Muscle of leg (tissue), 11 donors: Measurements from ENCODE around the gene SIPA1L3. TPM values are rescaled to one million over a fixed set of nuclear protein-coding genes. Genes with fewer than 3 reads are reported as not detected.

Experiments used
- DNase-seq: peaks from one replicate; pipeline ENCODE4 v3.0.0; 2013
- H3K27ac ChIP-seq: one replicate; pipeline ENCODE4 v1.5.1; 2013; ENCODE audit warnings: mild to moderate bottlenecking, low read length, control low read depth
- H3K27me3 ChIP-seq: one replicate; pipeline ENCODE4 v1.6.1; 2013; ENCODE audit warnings: low read length; ENCODE audit not compliant: control insufficient read depth, insufficient read depth
- H3K36me3 ChIP-seq: one replicate; pipeline ENCODE4 v1.6.1; 2013; ENCODE audit warnings: low read length; ENCODE audit not compliant: control insufficient read depth, insufficient read depth
- H3K4me1 ChIP-seq: one replicate; pipeline ENCODE4 v1.6.1; 2013; ENCODE audit warnings: low read length; ENCODE audit not compliant: control insufficient read depth, insufficient read depth
- H3K4me3 ChIP-seq: one replicate; pipeline ENCODE4 v1.5.1; 2013; ENCODE audit warnings: low read length, control low read depth
- H3K9me3 ChIP-seq: replicated peaks from 2 replicates; pipeline ENCODE4 v1.6.1; 2013; ENCODE audit warnings: low read depth, low read length; ENCODE audit not compliant: control insufficient read depth
- WGBS: methylation state at CpG from one replicate; pipeline ENCODE4 v1.1.5; 2013; ENCODE audit warnings: missing lambda C conversion rate; ENCODE audit not compliant: insufficient coverage; 5-methylcytosine and 5-hydroxymethylcytosine counted together
- polyA plus RNA-seq, 8 donors: library from polyadenylated mRNA; unstranded; fragments of 120-200 nt; gene quantifications; one replicate each; pipeline versions ENCODE4 v1.2.1 to v1.2.3, GENCODE V29; 2013; ENCODE audit warnings: inconsistent platforms in 1 of 8, low replicate concordance in 1 of 8; ENCODE audit not compliant: insufficient read length in 8 of 8, insufficient read depth in 1 of 8
- total RNA-seq: library from RNA; stranded (reverse); fragments of 120-200 nt; gene quantifications from one replicate; pipeline ENCODE4 v1.2.4, GENCODE V29; 2013

The SIPA1L3 gene
- total and polyA plus RNA-seq, 9 donors, result 6.8 to 13.8 (median 9.1) TPM

DNA sequence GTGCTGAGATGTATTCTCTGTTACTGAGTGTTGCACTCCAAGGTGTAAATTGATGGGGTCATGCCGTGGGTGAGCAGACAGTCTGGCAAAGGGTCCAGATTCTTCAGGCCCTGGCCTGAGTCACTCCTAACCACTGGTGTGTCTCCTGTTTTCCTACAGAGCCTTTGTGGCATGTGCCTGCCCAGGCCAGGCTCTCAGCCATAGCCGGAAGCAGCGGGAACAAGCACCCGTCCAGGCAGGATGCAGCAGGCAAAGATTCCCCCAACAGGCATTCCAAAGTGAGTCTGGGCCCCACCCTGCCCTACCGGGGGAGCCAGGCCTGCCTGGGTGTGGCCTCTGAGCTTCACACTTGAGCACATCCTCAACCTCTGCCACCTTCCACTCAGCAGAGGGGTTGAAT is 255.1 kb downstream of the SIPA1L3 start:
- Histone ChIP-seq H3K4me1 (no peaks in the 10 kb centered on the region), H3K27ac (no peak overlapping the region), H3K4me3 (no peak overlapping the region), H3K36me3 (peaks cover 47% of the 10 kb centered on the region), H3K27me3 (no peaks in the 10 kb centered on the region), H3K9me3 (peaks cover 8% of the 10 kb centered on the region)
- 94% methylated on average over 2 of the region's 5 CpGs for WGBS
- no peak for DNase-seq

DNA sequence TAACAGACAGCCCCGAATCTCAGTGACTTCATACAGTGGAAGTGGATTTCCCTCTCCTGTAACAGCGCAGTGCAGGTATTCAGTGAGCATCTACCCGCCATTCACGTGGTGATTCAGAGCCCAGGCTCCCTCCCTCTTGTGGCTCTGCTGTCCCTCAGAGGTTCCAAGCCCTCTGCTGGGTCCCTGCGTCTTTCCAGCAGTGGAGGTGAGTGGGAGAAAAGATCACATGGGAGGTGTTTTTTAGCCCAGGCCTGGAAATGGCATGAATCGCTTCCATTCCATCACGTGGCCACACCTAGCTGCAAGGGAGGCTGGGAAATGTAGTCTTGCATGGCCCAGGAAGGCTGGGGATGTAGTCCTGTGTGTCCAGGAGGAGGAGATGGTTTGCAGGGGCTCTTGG is 255.6 kb downstream of the SIPA1L3 start:
- no peaks in the 10 kb centered on the region for H3K27me3 ChIP-seq
- H3K4me3 ChIP-seq, result no peak overlapping the region
- peaks cover 47% of the 10 kb centered on the region for H3K36me3 ChIP-seq
- H3K4me1 ChIP-seq, result no peaks in the 10 kb centered on the region
- peaks cover 8% of the 10 kb centered on the region for H3K9me3 ChIP-seq
- H3K27ac ChIP-seq, result no peak overlapping the region
- WGBS, result 97% methylated on average over 4 of the region's 7 CpGs
- no peak for DNase-seq

- DNase-seq, result no peak
- peaks cover 8% of the 10 kb centered on the region for H3K9me3 ChIP-seq
- H3K36me3 ChIP-seq, result peaks cover 46% of the 10 kb centered on the region
- no peaks in the 10 kb centered on the region for H3K4me1 ChIP-seq
- no peak overlapping the region for H3K27ac ChIP-seq
- H3K27me3 ChIP-seq, result no peaks in the 10 kb centered on the region
- 89% methylated on average over 19 of the region's 23 CpGs for WGBS
- no peak overlapping the region for H3K4me3 ChIP-seq
Measured at GRCh38 chr19:38163419-38164290, 256.6 kb downstream of the SIPA1L3 start.

DNA sequence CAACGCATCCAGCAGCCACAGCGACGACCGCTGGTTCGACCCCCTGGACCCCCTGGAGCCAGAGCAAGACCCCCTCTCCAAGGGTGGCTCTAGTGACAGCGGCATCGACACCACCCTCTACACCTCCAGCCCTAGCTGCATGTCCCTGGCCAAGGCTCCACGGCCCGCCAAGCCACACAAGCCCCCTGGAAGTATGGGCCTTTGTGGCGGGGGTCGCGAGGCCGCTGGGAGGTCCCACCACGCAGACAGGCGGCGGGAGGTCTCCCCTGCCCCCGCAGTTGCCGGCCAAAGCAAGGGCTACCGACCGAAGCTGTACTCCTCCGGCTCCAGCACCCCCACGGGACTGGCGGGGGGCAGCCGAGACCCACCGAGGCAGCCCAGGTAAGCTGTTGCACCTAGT is 257.5 kb downstream of the SIPA1L3 start:
- Histone ChIP-seq H3K27me3 (no peaks in the 10 kb centered on the region), H3K4me1 (no peaks in the 10 kb centered on the region), H3K4me3 (no peak overlapping the region), H3K27ac (no peak overlapping the region), H3K9me3 (peaks cover 8% of the 10 kb centered on the region), H3K36me3 (peaks cover 44% of the 10 kb centered on the region)
- 93% methylated on average over 23 of the region's 25 CpGs for WGBS
- DNase-seq, result no peak

DNA sequence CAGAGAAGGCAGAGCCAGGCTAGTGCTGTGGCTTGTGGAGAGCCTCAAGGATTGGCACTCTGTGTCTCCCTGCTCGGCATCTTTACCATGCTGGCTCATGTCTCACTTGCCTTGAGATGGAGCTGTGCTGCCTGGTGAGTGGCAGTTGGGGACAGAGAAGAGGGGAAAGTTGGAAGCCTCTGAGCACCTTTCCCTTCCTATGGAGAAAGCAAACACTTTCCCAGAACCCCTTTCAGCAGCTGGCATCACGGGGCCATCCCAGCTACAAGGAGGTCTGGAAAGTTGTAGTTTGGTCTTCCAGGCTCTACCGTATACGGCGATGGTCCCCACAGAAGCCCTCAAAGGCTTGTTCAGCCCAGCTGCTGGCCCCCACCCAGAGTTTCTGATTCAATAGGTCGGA is 258.3 kb downstream of the SIPA1L3 start:
- Histone ChIP-seq H3K9me3 (peaks cover 8% of the 10 kb centered on the region), H3K4me1 (peaks cover 4% of the 10 kb centered on the region), H3K27me3 (no peaks in the 10 kb centered on the region), H3K36me3 (peaks cover 46% of the 10 kb centered on the region), H3K4me3 (no peak overlapping the region), H3K27ac (no peak overlapping the region)
- 88% methylated on average over 4 of the region's 6 CpGs for WGBS
- no peak for DNase-seq

DNA sequence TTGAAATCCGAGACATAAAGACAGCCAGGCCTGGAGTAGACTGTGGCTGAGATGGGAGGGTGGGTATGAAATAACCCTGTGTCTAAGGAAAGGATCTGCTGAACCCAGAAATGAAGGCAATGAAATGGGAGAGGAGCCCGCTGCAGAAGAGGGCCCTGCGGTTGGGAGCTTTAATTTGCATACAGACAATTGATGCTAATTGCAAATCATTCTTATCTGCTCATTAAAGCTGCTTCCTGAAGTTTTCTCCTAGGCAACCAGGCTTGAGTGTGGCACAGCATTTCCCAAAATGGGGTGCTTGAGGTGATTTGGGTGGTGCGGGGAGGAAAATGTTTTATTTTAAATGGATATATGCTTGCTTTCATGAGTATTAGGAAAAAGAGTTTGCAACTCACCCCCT is 261.6 kb downstream of the SIPA1L3 start:
- Histone ChIP-seq H3K36me3 (peaks cover 32% of the 10 kb centered on the region), H3K4me3 (no peak overlapping the region), H3K27me3 (no peaks in the 10 kb centered on the region), H3K9me3 (no peaks in the 10 kb centered on the region), H3K27ac (no peak overlapping the region), H3K4me1 (peaks cover 21% of the 10 kb centered on the region)
- 71% methylated on average over 1 of the region's 4 CpGs for WGBS
- no peak for DNase-seq

DNA sequence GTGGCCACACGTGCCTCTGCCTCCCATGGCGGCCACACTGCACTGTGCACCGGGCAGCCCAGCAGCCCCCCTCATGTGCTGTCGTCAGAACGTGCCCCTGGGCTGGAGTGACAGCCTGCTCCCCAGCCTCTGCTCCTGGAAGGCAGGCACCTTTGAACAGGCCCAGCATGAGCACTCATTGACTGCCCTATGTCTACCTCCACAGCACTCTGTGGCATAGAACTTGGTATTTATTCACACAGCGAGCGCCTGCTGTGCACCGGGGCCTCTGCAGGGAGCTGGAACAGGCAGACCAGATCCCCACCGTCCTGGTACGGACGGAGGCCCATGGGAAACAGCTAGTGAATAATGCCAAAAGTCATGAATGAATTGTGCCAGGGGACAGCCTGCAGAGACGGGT is 263.3 kb downstream of the SIPA1L3 start:
- H3K27me3 ChIP-seq, result no peaks in the 10 kb centered on the region
- WGBS, result 44% methylated on average over 12 of the region's 12 CpGs
- no peak for DNase-seq
- H3K4me3 ChIP-seq, result no peak overlapping the region
- H3K9me3 ChIP-seq, result no peaks in the 10 kb centered on the region
- peaks cover 28% of the 10 kb centered on the region for H3K4me1 ChIP-seq
- no peak overlapping the region for H3K27ac ChIP-seq
- peaks cover 15% of the 10 kb centered on the region for H3K36me3 ChIP-seq

DNA sequence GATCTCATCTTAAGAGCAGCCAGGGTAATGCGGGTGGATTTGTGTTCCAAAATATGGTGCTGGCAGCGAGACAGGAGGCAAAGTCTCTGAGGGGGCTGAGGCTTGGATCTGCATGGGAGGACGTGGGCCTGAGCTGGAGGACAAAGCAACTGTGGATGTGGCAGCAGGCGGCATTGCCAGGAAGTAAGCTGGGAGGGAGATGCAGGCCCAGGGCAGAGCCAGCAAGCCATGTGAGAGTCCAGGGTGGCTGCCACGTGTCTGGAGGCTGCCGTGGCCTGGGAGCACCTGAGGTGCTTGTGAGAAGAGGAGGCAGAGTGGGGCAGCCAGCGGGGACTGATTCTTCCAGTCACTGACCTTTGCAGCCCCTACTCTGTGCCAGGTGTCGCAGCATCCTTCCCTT is 265.0 kb downstream of the SIPA1L3 start:
- peak overlapping the region; percentile 69 for H3K27ac ChIP-seq
- peaks cover 28% of the 10 kb centered on the region for H3K4me1 ChIP-seq
- no peaks in the 10 kb centered on the region for H3K27me3 ChIP-seq
- no peaks in the 10 kb centered on the region for H3K9me3 ChIP-seq
- no peak for DNase-seq
- H3K36me3 ChIP-seq, result peaks cover 8% of the 10 kb centered on the region
- 74% methylated on average over 8 of the region's 8 CpGs for WGBS
- H3K4me3 ChIP-seq, result no peak overlapping the region

DNA sequence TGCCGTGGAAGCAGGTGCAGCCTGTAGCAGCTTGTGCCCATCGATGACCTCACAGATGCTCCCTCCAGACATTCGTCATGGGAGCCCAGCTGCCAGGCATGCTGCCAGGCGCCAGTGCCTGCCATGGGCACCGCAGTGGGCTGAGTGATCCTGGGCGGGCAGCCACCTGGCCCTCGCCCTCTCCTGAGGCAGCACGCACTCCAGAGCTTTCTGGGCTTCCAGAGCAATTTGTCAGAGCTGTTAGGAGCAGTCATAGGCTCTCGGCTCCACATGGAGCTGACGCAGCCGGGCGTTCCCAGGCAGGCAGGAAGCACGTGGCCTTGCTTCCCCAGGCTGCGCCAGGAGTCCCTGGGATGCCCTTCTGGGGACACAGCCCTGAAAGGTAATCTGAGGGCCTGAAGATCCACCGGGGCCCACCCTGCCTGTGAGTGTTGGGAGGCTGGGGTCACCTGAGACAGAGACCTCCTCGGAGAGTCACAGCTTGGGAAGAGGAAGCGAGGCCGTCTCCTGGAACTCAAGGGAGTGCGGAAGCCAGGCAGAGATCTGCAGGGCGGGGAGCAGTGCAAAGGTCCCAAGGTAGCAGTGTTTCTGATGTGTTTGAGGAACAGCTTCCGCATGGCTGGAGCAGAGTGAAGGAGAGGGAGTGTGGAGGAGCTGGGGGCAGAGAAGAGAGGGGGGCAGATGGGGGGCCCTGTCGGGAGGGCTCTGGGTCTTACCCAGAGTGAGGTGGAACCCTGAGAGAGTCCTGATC is 266.5 kb downstream of the SIPA1L3 start:
- H3K27me3 ChIP-seq, result no peaks in the 10 kb centered on the region
- peaks cover 28% of the 10 kb centered on the region for H3K4me1 ChIP-seq
- no peak overlapping the region for H3K4me3 ChIP-seq
- no peaks in the 10 kb centered on the region for H3K9me3 ChIP-seq
- peak overlapping the region; percentile 89 for H3K27ac ChIP-seq
- DNase-seq, result peak; percentile 89
- 55% methylated on average over 21 of the region's 22 CpGs for WGBS
- H3K36me3 ChIP-seq, result peaks cover 4% of the 10 kb centered on the region

- H3K4me1 ChIP-seq, result peaks cover 23% of the 10 kb centered on the region
- no peak for DNase-seq
- 83% methylated on average over 6 of the region's 6 CpGs for WGBS
- H3K36me3 ChIP-seq, result peaks cover 2% of the 10 kb centered on the region
- no peaks in the 10 kb centered on the region for H3K27me3 ChIP-seq
- peaks cover 10% of the 10 kb centered on the region for H3K9me3 ChIP-seq
- H3K27ac ChIP-seq, result no peak overlapping the region
- H3K4me3 ChIP-seq, result no peak overlapping the region
Measured at GRCh38 chr19:38175422-38175821, 268.4 kb downstream of the SIPA1L3 start.
